Measurements from ENCODE around the gene HSPBAP1.
"Not testable (repeated sequence)": the region's sequence is repeated elsewhere in the genome, so short reads cannot be mapped to it uniquely, and the experiment has no call there.

HSPBAP1 gene

GRCh38 chr3:122730240-122730639 is 63.4 kb downstream of the HSPBAP1 start:
- no peak for DNase-seq

DNA sequence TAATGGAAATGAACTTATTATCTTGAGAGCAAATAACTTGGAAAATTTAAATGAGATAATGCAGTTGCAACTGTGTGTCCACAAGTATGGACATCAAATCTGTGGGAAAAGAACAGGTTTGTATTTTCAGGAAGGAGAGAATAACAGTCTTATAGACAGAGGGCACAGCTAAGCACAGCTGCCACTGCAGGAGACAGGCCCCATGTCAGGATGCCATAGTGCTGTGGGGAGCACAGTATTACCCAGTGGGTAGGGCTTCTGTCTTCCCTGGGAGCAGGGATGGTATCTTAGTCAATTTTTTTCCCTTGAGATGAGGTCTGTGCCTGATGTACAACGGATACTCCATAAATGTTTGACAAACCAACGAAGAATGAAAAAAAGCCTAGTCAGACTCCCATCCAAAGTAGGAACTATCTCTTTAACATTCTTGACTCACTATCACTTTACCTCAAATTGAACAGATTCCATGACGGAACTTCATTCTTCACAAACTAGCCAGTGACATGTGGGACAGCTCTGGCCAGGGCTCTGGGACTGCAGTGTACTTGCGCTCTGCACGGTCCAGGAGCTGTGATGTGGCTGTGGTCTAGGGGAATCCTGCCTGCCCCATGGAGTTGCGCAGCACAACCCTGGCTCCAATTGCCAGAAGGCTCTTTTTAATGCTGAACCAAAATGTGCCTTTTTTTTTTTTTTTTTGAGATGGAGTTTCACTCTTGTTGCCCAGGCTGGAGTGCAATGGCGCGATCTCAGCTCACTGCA is 64.7 kb downstream of the HSPBAP1 start:
- no peak for DNase-seq

- DNase-seq, result no peak
These were observed 65.4 kb downstream of the HSPBAP1 start for GRCh38 chr3:122728186-122728585.

- DNase-seq, result no peak
These were observed 65.9 kb downstream of the HSPBAP1 start for GRCh38 chr3:122727766-122728165.

DNA sequence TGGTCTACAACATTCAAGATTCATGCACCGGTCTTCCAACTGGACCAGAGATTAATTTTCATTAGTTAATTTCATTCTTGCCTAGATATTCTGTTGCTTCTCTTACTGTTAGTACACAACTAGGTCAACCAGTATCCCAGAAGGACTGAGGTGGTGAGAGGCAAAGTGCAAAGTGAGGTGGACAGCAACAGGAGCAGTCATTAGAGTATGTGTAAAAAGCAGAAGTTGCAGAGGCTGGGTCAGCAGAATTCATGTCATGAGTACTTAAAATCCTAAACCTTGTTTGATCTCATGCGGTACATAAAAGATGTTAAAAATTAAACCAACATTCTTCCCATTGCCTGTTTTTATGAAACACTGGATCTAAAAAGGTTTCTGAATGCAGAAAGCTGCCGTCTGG is 66.3 kb downstream of the HSPBAP1 start:
- DNase-seq, result no peak

DNA sequence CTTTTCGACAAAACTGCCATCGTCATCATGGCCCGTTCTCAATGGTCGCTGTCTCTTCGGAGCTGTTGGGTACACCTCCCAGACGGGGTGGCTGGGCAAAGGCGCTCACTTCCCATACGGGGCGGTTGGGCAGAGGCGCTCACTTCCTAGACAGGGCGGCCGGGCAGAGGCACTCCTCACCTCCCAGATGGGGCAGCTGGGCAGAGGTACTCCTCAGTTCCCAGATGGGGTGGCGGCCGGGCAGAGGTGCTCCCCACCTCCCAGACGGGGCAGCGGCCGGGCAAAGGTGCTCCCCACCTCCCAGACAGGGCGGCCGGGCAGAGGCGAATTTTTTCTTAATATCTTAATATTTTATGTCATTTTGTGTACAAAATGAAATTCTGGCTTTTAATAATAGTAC is 68.5 kb downstream of the HSPBAP1 start:
- no peak for DNase-seq

DNA sequence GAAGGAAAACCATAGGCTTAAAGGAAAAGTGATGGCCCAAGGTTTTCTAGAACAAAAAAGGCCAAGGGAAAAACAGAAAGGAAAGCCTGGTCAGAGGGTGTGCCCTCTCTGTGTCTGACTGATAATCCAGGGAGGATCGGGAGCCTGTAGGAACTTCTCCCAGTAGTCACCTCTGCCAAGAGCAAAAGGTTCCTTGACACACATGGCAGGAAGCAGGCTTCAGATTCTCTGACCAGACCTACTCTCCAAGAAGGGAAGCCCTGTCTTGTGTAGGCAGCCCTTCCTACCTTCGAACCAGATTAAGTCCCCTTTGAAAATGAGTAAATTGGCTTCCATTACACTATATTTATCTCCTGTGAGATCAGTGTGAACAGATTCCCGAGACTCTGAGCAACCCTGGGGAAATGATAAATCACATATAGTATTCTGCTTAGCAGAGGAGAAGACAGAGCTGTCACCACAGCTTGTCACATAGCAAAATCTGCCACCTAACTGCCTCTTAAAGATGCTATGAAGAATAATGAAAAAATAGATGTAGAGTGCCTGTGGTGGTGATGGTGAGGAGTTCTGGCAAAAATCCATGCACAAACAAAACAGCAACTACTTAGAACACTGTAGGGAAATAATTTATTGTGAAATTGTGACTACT is 74.2 kb downstream of the HSPBAP1 start:
- DNase-seq, result no peak

DNA sequence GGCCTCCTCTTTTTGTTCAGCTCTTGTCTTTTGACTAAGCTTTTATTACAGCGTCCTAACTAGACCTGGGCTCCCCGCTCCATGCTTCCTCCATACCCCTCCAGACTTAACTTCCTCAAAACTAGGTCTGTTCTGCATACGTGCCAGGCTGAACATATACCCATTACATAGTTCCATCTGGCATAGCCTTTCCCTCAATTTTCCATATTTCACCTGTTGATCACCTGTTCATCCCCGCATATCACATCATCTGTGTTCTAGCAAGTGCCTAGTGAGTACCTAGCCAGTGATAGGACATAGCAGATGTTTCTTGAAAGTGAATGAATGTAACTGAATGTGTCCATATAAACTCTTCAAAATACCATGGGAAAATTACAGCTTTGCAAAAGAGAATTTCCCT is 77.0 kb downstream of the HSPBAP1 start:
- no peak for DNase-seq

DNA sequence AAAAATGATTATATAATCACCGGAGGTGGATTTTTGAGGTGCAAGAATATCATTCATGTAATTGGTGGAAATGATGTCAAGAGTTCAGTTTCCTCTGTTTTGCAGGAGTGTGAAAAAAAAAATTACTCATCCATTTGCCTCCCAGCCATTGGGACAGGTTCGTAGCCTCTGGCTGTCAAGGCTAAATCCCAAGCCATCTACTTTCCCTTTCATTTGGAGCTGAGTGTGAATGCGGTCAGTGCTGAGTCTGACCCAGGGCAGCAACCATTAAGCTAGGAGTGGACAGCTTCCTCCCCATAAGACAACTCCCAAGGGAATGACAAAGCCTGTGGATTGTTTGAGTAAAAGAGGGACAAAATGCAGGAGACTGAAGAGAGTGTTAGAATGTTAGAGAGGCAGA is 79.4 kb downstream of the HSPBAP1 start:
- no peak for DNase-seq

GRCh38 chr3:122710616-122711251 is 82.9 kb downstream of the HSPBAP1 start:
- not testable (repeated sequence) for DNase-seq

DNA sequence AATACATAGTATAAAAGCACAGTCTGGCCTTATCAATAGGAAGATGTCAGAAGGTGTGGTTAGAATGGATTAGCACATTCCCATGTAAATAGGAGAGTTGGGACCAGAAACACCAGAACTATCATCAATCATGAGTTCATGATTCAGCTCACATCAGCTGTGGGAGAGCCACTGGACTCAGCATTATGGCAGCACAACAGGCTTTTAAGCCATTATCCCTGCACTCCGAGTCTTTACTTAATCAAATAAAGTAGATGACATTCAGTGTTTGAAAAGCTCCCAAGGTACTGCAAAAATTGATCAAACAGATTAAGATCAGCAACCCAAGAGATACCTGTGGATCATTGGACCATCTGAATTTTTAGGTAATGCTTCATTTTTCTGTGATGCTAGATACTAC is 88.3 kb downstream of the HSPBAP1 start:
- DNase-seq, result no peak

DNA sequence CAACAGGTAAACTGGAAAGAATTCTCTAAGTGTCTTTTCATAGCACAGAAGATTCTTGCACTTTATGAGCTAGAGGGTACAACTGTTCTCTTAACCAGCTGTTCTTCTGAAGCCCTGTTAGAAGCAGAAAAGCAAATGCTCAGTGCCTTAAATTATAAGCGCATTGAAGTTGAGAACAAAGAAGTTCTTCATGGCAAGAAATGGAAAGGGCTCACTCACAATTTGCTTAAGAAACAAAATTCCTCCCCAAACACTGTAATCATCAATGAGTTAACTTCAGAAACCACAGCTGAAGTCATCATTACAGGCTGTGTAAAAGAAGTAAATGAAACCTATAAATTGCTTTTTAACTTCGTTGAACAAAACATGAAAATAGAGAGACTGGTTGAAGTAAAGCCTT is 93.4 kb downstream of the HSPBAP1 start:
- no peak for DNase-seq

GRCh38 chr3:122697952-122698620 is 95.5 kb downstream of the HSPBAP1 start:
- no peak for DNase-seq

DNA sequence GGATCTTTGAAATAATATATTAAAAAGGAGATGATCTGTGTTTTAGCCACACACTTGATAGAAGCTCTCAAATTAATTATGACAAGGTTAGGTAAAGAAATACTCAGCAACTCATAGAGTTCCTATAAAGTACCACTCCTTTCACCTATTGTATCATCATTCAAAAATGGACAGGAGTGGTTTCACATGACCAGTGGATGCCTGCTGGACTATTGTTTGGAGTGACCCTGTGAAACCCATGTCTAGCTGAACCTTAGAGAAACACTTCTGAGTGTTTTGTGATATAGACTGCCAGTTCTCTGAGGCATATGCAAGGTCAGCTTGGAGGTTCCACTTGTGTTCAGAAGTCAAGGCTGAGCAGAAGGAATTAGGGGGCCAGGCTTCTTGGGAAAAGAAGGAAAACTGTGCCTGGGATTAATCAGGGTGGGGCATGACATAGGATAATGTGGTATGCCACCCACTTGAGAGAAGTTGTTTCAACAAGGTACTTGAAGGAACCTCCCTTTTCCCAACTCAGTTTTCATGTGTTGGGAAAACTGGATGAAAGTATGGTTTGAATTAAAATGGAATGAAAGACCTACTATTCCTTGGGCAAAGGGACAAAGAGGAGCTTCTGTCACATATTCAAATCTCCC is 97.6 kb downstream of the HSPBAP1 start:
- DNase-seq, result no peak

- no peak for DNase-seq
These were observed 98.7 kb downstream of the HSPBAP1 start for GRCh38 chr3:122694966-122695365.

- DNase-seq, result no peak
These were observed 101.0 kb downstream of the HSPBAP1 start for GRCh38 chr3:122692674-122693073.

DNA sequence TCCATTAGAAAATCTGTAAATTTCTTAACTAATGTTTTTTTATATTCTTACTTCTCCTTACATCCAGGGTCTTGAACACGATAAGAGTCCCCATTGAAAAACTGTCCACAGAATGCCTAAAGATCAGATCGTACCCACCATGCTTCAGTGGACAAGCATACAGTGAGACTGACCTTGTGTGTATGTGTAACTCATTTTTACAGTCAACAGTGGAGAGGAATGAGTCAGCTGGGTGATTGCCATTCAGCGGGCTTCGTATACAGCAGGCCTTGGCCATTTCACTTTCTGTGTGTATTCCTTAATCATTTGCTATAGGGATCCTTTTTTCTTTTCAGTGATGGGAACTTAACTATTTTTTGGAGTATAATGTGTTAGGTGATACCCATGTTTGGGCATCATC is 102.4 kb downstream of the HSPBAP1 start:
- DNase-seq, result no peak

GRCh38 chr3:122690096-122690495 is 103.5 kb downstream of the HSPBAP1 start:
- DNase-seq, result no peak

All from stimulated activated CD8-positive, alpha-beta memory T cell treated with anti-CD3 and anti-CD28 coated beads, Interleukin-4, amount 100 ng/mL, for 48 hours (primary cell).